Daoy (cell line): ENCODE data around the gene KCNMA1. TPM values are rescaled to one million over a fixed set of nuclear protein-coding genes. Genes with fewer than 3 reads are reported as not detected.
A peak's percentile ranks its signal among the peaks of the same experiment; 100 is the strongest.

Experiments used
- DNase-seq: peaks from one replicate; pipeline ENCODE4 v3.0.0-alpha.2; 2015; ENCODE audit warnings: low read depth
- total RNA-seq: library from RNA; depleted of rRNA; stranded (reverse); fragments of >200 nt; shearing (Covaris generic); gene quantifications from 2 replicates; pipeline ENCODE4 v1.2.3, GENCODE V29; 2014

Gene KCNMA1
- total RNA-seq, 1 experiment from 2014 or later, result 28.8 TPM

DNA sequence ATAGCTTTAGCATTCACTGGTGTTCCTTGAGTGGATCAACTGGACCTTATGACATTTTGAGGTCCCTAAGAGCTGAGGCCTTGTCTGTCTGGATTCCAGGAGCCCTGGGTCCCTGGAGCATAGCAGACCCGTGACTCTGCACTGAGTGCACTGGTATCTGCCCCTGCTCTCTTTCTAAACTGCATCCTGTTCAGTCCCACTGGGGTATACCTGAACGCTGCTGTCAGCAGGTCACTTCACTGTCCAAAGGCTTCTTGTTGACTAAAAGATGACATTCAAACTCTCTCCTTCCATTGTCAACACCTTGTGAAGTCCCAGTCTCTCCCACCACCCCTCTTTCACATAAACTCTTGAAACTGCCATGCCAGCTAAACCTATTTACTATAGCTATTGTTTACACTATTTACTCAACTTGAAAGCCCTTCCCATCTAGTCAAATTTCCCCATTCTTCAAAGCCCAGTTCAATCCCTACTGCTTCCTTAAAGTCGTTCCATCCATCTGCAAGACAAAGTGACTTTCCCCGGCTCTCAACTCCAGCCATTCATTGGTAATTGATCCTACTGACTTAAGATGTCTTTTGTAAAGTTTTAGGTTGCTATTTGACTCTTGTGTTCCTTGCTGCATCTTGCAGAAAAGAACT, 523.3 kb downstream of the KCNMA1 start:
- DNase-seq, result no peak

DNA sequence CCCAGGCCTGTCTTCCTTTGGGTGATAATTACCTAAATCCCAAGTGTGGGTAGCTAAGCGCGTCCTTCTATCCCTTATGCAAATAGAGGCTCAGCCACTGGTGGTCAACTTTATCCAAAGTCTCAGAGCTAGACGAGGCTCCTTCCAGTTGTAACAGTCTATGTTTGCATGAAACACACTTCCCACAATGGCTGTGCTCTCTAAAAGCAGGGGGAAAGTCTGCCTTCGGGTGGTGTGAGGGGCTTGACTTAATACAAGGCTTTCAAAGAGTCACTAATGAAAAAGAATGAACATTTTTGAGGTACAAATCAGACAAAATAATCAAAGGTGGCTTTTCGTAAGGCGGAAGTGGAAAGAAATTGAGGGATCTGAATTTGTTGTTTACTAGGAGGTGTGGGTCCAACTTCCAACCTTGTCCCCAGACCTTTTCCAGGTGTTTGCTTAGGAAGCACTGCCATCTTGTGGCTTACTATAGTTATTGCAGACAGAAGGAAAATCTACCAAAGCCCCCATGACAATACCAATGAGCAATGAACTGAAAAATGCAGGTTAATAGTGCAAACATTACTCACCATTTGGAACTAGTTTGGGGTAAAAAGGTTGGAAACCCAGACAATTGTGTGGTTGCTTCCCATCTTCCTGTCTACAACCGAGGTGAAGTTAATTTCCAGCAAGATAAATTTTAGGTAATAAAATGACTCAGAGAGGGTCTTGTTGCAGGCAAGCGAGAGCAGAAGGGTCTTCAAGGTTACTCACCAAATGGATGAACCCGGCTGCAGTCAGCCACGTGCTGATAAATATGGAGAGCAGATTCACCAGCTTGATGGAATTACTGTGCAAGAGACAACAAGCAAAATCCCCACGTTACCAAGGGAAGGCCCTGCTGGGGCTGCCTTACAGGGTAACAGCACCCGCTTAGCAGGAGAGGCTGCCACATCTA, 525.7 kb downstream of the KCNMA1 start:
- peak; percentile 57 for DNase-seq

DNA sequence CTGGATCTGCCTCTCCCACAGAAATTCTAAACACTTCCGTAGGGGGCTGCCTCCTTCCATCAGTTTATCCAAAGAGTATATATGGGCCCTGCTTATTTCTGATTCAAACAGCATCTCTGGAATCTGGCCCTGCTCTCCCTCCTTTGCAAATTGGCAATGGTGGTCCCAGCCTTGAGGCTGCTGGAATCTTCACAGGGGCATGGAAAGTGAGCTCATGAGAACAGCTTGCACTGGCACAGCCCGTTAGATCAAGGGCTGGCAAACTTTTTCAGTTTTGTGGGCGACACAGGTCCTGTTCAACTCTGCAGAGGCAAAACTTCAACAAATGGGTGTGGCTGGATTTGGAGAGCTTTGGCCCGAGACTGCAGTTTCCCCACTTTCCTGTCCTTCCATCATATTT, 526.9 kb downstream of the KCNMA1 start:
- no peak for DNase-seq

DNA sequence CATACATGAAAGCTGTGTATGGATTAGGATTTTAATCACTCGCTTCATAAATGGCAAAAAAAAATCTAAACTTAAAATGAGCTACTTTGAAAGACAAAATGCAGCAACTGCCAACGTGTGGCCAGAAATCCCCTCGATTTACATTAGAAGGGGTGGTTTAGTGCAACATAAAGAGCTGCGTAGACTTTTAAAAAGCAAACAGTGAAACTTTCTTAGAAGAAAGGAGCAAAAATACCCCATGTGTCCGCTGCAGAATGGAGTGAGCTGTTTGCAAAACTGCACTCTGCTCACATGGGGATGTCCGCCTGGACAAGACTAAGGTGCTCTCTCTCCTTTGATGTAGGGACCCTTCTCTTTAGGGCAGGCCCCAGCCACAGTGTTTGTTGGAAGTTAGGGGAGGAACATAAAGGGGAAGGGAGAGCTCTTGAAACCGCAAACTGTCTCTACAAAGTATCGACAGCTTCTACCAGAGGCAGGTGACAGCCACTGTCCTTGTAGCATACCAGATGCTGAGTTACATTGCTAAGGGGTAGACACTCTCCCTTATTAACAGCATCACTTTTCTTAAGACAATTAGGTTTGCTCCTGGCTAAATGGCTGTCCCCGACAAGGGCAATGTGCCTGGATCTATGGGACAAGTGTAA, 528.1 kb downstream of the KCNMA1 start:
- DNase-seq, result no peak

DNA sequence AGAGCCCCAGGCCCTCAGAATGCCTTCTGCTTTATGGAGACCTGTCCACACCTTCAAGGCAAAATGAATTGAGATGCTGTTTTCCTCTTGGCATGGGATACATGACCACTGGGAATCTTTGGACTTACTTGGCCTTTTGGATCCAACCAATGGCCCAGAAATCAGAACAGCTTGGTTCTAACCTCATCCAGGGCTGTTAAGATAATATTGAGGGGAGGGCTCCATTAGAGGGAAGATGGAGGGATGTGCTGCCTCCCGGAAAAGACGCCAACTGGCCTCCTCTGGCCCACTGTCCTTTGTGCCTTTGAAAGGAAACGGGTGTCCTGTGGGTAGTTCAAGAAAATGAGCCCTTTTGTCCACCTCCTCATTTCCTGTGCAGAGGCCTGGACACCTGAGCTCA, 530.9 kb downstream of the KCNMA1 start:
- no peak for DNase-seq

DNA sequence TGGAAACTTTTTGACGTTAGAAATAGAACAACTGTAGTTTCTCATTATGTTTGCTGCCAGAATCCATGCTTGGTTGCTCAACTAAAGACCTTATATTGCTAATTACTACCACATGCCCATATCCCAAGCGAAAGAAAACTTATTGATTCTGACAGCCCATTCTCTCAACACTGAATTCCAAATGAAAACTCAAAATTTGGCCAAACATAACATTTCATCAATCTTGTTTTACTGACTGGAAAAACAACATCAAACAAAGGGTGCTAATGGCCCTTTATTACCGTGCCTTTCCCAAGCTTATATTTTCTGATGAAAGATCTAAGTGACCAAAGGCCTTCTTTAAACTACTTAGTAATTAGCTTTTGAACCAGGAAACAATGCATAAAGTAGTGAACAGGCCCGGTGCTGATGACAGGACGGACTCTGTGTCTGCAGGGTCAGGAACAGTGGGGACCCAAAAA, 531.8 kb downstream of the KCNMA1 start:
- DNase-seq, result no peak

DNA sequence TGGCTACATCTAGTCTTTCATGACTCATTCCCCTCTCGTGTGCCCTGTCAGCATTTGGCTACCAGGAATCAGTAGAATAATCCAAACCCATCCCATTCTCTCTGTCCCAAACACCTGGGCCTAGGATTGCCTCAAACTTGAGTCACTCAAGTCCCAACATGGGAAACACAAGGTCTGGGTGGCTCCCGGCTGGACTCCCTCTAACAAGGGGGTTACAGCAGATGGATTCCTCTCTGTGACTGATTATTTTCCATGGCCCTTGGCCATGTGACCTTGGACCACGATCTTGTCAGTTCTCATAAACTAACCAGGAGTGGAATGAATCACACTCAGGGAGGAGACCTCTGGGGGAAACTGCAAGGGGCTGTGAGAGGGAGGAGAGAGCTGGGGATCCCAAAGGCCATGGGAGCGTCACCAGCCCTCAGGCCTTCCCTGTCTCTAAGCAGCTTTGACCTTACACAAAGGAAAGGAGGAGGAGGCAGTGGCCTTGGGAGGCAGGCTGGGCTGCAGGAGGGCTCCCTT, 533.1 kb downstream of the KCNMA1 start:
- DNase-seq, result peak; percentile 70

DNA sequence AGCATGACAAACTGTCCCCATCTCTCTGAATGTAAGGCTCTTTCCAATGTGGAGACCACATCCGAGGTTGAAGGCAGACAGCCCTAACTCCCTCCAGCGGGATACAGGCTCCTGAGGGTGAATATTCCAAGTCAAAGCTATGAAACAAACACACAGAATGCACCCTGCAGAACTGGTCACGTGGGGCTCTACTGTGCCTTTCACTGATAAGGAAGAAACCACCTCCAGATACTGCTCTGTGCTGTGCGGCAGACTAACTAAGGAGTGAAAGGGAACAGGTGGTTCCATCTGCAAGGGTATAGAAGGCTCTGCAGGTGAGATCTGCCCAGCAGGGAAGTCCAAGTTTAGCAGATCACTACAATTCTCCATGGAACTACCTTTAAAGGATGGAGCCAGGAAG, 534.4 kb downstream of the KCNMA1 start:
- DNase-seq, result no peak

DNA sequence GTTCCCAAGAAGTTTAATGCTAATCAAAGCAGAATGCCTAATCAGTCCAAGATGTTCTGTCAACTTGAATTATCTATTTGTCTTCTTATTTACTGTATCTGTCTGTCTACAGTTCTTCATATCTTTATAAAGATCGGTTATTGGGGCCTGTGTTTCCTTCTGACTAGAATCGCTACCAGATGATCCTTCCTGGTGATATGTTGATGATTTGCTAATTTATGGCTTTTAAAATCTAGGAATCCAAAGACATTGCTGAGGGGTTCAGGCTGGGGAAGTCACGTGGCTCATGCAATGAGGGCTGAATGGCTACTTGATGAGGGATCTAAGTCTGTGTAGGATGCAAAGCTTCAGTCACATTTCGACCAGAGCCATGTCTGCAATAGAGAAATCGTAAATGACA, 536.3 kb downstream of the KCNMA1 start:
- no peak for DNase-seq

DNA sequence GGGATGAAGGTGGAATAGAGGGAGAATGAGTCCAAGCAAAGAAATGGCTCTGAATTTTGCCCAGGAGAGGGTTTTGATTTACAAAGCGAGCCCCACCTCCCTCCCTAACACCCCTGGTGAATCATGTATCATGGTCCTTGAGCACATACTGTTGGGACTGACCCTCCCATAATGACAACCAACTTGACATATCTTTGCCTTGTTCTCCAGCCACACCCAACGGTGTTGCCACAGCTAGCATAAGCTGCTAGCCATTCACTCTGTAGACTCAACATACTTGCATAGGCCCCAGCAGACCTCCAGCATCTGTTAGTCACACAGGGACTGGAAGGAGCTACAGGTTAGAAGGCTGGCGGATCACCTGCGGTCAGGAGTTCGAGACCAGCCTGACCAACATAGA, 538.5 kb downstream of the KCNMA1 start:
- no peak for DNase-seq

DNA sequence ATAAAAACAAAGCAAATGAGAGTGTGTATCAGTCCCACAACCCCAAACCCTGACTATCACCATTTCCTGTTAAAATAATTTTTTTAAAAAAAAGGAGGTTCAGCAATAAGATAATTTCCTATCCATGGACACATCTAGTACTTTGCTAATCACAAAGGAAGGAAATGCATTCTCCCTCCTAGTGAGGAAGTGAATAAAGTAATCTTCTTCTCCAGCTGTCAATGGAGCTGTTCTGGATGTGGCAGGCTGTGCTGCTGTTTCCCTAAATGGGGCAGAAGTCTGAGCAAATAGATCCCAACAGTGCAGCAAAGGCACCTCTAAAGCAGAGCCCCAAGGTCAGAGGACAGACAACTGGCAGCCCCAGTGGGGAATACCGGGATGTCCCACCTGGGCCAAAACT, 540.0 kb downstream of the KCNMA1 start:
- DNase-seq, result no peak

DNA sequence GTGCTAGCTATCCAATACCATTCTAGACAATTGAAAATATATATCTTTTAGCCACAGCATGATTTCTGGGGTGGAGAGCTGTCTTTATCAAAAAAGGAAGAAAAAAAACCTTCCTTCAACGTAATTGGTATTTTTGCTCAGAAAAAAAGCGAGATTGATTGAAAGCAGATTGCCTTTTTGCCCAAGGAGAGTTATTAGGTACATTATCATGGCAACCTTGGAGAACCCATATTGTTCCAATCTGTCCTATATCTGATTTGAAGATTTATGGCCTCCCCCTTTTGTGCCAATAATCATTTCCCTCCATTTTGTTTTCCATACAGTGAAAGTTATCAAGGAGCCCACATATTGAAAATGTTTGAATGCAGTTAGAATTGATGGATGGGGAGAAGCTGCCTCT, 544.5 kb downstream of the KCNMA1 start:
- no peak for DNase-seq

DNA sequence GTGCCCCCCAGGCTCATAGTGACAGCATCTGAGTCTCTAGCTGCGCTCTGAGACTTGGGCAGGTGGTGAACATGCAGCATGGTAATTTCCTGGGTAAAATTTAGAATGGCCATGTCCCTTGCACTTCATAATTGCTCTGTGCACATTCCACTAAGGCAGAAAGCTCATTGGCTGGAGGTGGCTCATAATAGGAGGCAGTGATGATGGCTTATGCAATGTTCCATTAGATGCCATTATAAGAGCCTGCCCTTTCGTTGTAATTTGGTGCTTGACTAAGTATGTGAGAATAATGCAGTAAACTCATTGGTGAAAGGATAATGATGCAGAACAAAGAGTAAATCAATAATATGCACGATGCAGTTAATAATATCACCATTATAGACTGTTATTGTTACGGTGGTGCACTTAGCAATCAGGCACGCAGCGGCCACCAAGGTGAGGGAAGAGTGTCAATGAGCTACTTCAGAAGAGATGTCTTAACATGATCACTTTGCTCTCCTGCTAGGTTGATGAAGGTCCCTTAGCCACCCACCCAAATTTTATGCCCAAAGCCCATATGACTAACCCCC, 545.9 kb downstream of the KCNMA1 start:
- no peak for DNase-seq

DNA sequence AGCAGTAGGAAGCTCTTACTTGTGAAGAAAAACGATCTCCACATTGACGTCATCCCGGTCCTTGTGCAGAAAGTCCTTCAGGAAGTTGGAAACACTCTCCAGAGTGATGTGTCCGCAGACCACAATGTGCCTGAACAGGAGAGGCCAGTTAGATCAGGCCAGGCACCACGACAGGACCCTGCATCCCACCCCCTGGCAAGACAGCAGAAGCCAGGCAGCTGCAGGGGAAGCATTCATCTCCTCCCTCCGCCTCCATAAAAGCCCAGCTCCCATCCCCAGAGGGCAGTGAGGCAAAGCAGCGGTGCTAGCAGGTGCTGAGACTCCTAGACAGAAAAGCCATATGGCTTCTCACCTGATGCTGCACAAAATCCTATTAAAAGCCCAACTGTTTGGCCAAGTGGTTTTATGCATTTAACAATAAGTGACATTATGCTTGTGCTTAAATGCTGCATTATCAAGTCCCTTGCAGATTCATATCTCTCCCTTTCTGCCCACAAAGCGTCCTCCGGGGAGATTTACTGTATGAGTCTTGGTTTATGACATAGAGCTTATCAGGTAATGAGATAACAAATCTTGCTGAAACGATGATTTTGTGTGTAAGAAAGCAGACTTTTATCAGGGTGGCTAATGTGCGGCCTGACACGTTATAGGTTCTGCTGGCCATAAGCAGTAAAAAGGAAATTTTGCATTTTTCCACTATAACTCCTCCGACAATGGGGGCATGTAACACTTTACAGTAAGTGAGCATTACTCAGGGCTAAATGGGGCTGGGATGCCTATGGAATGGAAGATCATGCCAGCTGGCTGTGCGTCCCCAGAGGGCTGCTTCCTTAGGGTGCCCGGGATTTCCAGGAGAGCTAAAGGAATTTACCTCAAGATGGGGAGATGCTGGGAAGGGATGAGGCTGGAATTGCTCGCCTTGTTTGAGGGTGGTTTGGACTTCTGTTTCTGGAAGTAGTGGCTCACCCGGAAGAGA, 546.9 kb downstream of the KCNMA1 start:
- DNase-seq, result no peak

DNA sequence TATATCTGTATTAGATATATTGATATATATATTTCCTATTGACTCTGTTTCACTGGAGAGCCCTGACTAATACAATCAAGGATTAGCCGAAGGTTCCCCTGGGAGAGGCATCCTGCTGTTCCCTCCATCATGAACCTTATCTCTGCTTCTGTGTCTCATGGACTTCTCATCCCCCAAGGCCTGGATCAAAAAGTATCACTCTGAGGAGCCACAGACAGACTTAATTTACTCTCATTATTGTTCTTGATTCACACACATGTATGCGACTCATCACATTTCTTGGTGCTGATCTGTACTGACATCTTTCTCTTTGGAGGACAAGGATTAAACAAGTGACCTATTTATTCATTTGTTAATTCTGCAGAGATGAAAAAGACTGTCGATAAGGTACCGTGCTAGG, 550.2 kb downstream of the KCNMA1 start:
- peak; percentile 6 for DNase-seq

DNA sequence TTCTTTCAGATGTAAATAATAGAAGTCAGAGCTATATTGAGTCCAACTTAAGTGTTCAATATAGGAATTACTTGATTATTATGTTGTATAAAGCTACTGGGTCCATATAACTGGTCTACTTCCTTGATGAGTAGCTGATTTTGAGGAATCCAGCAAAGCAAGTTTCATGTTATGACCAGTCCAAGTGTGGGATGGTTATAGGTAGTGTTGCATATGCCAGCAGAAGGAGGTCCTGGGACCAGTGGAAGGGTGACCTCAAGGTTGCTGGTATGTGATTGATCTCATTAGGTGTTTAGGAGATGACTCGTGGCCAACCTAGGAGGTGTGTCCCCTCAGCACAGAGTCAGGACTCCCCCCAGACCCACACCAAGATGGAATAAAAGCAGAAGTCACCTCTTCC, 551.5 kb downstream of the KCNMA1 start:
- DNase-seq, result no peak

DNA sequence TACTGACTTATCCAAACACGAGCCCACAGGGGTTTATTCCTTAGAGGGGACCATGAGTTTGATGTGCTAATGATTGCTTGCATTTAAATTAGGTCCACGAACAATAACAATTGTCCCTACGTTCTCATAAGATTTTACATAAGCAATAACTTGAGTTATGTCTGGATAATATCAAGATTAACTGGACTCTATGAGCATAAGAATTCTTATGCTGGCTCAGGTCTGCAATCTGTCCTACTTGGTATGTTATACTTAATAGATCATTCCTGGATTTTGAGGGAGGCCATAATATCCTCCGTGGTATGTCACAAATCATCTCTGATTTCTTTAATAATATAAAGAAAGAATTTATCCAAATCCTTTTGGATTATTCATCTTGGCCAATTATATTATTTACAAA, 552.3 kb downstream of the KCNMA1 start:
- no peak for DNase-seq

DNA sequence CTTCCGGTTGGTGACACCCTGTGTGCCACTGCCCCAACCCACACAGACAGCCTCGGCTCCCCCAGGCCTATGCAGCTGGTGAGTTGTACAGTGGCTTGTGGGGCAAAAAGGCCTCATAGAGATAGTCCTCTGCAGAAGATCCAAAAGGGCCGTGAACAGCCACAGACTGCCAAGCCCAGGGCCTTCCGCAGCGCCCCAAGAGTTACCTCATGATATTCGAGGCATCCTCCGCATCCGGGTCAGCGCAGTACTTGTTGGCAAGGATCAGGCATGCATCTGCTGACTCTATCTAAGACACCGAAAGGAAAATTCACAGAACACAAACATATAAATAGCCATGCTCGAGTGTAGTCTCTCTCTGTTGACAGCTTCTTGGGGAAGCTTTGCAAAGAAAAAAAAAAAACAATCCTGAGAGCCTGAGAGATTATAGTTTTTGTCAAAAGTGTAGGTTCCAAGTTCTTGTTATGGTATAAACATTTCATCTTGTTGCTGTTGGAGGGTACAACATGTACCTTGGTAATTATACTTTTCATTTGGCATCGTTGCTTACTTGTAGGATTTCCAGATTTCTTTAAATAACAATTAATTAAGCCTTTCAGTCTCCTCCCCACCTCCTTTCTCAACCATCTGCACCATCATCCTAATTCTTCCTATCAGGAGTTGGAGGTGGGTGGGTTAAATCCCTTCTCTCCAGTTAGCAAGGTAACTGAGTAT, 553.0 kb downstream of the KCNMA1 start:
- no peak for DNase-seq

DNA sequence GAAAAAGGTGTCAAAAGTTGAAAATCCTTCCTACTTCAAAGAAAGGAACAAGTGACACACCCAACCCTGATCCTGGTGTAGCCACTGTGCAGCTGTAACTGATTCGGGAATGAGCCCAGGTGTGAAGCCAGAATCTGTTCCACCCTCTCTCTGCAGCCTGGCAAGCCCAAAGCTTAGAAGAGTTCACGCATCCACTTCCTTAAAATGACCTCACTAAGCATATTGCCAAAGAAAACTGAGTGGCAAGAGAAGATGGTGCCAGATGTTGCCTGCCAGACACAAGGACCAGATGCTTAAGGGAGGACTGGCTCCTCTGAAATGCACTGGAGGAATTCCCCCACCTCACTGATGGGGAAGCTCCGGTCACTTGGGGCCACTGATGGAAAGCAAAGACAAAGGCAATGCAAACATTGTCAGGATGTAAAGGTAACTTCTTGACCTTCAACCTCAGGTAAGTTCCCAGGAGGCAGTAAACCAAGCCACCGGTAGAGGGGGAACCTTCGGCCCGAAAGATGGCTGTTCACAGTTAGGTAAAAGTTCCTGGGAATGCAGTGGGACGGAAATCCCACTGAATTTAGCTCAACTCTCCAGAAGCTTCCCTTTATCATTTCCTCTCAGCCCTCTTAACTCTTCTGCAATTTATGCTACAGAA, 554.9 kb downstream of the KCNMA1 start:
- no peak for DNase-seq

DNA sequence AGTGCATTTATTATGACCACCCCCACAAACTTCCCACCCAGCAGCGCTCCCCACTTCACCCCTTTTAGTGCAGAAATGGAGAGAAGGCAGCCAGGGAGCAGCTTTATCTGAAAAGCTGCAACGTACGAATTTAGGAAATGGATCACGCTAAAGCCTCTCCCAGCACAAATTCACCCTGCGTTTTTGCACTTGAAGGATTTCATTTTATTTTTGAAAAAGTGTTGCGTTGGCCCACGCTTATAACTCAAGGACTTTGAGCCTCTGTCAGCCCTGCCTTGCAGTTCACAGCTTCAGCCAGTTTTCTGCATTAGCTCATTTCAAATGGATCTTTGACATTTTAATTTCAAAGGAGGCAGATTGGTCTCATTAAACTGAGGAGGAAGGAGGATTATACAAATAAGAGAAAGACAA, 556.1 kb downstream of the KCNMA1 start:
- DNase-seq, result no peak
